ENCODE data around the gene LRRC55. TPM values are rescaled to one million over a fixed set of nuclear protein-coding genes. Genes with fewer than 3 reads are reported as not detected.

The LRRC55 gene
- total RNA-seq, 1 donor from 2014 or later = not detected

DNA sequence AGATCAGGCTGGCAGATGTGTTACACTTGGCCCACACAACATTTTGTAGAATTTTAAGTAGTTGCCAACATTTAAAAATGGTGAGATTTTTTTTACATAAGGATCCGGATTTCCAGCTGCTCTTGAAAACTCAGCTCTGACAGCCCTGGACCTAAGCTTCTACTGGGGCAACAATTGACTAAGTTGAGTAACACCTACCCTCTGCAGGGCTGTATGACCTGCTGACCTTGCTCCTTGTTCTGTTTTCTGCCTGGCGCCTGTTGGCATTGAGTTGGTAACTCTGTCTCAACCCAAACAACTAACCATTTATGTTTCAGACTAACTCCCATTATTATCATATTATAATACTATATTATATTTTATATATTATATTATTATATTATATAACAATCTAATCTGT is 21.1 kb upstream of the LRRC55 start:
- TF ChIP-seq, protein P1, sequence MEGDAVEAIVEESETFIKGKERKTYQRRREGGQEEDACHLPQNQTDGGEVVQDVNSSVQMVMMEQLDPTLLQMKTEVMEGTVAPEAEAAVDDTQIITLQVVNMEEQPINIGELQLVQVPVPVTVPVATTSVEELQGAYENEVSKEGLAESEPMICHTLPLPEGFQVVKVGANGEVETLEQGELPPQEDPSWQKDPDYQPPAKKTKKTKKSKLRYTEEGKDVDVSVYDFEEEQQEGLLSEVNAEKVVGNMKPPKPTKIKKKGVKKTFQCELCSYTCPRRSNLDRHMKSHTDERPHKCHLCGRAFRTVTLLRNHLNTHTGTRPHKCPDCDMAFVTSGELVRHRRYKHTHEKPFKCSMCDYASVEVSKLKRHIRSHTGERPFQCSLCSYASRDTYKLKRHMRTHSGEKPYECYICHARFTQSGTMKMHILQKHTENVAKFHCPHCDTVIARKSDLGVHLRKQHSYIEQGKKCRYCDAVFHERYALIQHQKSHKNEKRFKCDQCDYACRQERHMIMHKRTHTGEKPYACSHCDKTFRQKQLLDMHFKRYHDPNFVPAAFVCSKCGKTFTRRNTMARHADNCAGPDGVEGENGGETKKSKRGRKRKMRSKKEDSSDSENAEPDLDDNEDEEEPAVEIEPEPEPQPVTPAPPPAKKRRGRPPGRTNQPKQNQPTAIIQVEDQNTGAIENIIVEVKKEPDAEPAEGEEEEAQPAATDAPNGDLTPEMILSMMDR (IDR thresholded peaks at IDR 0.05) = no peak
- no peak for DNase-seq (ENCODE audit: low spot score in 2 of 2)
- no peaks in the 10 kb centered on the region for H3K4me1 ChIP-seq
- no peaks in the 10 kb centered on the region for H3K36me3 ChIP-seq
- no peaks in the 10 kb centered on the region for H3K27me3 ChIP-seq
- no peak overlapping the region for H3K27ac ChIP-seq
- no peaks in the 10 kb centered on the region for H3K9me3 ChIP-seq
- intact Hi-C loops (cut with DNase I) = no loop called here
- H3K4me3 ChIP-seq = no peak overlapping the region

DNA sequence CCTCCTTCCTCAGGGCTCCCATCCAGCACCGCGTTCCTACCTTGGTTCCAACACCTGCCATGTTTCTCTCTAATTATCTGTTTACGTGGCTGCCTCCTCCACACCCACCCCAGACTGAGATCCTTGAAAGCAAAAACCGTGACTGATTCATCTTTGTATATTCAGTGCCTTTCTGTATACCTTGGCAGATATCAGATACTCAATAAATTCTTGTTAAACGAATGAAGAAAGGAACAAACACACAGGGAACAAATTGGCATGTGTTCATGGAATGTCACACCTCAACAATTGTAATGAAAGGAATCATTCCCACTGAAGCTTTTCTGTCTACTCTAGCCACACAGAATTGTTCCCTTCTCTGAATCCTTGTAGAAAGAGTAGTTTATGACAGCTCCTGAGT is 20.4 kb upstream of the LRRC55 start:
- no peak for DNase-seq (ENCODE audit: low spot score in 2 of 2)
- Histone ChIP-seq H3K36me3 (no peaks in the 10 kb centered on the region), H3K27me3 (no peaks in the 10 kb centered on the region), H3K4me1 (no peaks in the 10 kb centered on the region), H3K9me3 (no peaks in the 10 kb centered on the region), H3K27ac (no peak overlapping the region), H3K4me3 (no peak overlapping the region)
- intact Hi-C loops (cut with DNase I) = no loop called here
- TF ChIP-seq, protein P1 (IDR thresholded peaks at IDR 0.05) = no peak

DNA sequence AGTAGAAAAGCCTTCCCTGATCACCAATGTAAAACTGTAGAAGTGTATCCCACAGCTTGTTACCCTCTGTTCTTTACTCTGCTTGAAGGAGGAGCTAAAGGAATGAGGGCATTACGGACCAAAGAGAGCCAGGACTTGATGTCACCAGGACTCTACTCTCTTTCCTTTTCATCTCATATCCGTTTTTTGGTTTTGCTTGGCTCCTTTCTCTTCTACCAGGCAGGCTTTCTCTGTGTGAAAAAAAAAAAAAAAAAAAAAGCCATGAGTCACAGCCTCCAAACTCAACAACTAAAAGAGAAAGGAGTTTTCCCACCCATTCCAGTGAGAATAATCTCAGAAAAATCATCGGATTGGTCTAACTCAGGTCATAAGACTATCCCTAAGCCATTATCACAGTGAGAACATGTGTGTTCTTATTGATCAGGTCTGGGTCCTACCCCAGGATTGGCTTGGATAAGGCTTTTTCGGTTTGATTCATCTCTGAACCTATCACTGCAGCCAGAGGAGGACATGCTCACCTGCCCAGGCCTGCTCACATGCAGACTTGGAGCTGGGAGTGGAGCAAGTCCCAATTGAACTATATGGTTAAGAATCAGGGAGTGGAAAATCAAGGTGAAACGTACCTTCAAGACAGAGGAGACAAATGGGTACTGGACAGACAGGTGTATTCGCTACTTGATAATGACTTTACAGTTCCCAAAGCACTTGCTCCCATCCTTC is 19.4 kb upstream of the LRRC55 start:
- no peaks in the 10 kb centered on the region for H3K4me1 ChIP-seq
- TF ChIP-seq, protein P1 (IDR thresholded peaks at IDR 0.05) = no peak
- H3K27me3 ChIP-seq = no peaks in the 10 kb centered on the region
- intact Hi-C loops (cut with DNase I) = no loop called here
- H3K36me3 ChIP-seq = no peaks in the 10 kb centered on the region
- no peak overlapping the region for H3K27ac ChIP-seq
- DNase-seq (ENCODE audit: low spot score in 2 of 2) = no peak
- no peaks in the 10 kb centered on the region for H3K9me3 ChIP-seq
- H3K4me3 ChIP-seq = no peak overlapping the region

DNA sequence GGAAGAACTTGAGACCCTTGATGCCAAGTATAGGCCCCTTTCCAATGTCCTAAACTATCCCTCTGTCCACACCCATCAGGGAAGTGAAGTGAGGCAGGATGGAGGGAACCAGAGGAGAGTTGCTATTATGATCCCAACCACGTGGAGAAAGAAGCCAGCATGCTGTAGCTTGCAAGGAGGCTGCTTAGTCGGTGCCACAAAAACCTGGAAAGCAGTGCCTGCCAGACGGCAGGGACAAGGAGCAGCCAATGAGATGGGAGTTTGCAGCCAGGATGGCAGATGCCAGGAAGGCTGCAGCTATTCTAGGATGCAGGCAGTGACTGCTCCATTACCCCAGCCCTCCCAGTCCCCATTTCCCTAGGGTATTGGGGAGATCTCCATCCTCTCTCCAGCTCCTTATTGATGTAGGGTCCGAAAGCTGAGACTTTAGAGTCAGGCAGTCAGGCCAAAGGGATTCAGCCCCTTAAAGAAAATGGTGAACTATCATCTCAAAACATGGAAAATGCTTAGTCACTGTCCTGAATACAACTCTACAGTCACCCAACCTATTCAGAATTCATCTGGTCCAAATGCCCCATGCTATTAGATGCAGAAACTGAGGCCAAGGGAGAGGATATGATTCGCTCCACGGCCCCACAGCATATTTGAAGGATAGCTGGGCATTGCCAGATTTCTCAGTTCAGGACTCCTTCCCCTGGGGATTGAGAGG is 18.4 kb upstream of the LRRC55 start:
- no peaks in the 10 kb centered on the region for H3K9me3 ChIP-seq
- H3K36me3 ChIP-seq = no peaks in the 10 kb centered on the region
- no peaks in the 10 kb centered on the region for H3K27me3 ChIP-seq
- intact Hi-C loops (cut with DNase I) = no loop called here
- H3K27ac ChIP-seq = no peak overlapping the region
- TF ChIP-seq, protein P1 (IDR thresholded peaks at IDR 0.05) = no peak
- H3K4me1 ChIP-seq = no peaks in the 10 kb centered on the region
- no peak for DNase-seq (ENCODE audit: low spot score in 2 of 2)
- no peak overlapping the region for H3K4me3 ChIP-seq

DNA sequence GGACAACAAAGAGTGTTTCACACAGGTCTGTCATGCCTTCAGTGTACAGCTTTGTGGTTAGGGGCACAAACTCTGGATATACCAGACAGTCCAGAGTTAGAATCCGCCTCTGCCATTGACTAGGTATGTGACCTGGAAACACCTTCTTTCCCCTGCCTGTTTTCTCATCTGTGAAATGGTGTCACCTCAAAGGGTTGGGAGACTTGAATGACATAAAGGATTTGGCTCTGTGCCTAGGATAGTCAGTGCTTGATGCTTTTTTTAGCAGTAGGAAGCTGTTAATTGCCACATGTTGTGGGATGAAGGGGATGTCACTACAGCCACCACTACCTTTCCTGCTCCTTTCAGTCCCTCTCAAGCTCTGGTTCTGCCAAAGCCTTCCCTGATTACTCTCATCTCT is 17.4 kb upstream of the LRRC55 start:
- no peak for DNase-seq (ENCODE audit: low spot score in 2 of 2)
- no peaks in the 10 kb centered on the region for H3K4me1 ChIP-seq
- H3K9me3 ChIP-seq = no peaks in the 10 kb centered on the region
- intact Hi-C loops (cut with DNase I) = no loop called here
- no peaks in the 10 kb centered on the region for H3K36me3 ChIP-seq
- TF ChIP-seq, protein P1 (IDR thresholded peaks at IDR 0.05) = no peak
- H3K27me3 ChIP-seq = no peaks in the 10 kb centered on the region
- H3K4me3 ChIP-seq = no peak overlapping the region
- H3K27ac ChIP-seq = no peak overlapping the region
